Lung (tissue), 12 donors: ENCODE results near the gene HMOX1. TPM values are rescaled to one million over a fixed set of nuclear protein-coding genes. Genes with fewer than 3 reads are reported as not detected.

Experiments used
- ATAC-seq: fragments of 200-7000 bp; cut with Tn5 transposase; one replicate; pipeline ENCODE4 v1.9.1; 2020; ENCODE audit warnings: moderate number of reproducible peaks; ENCODE audit not compliant: insufficient read depth, low FRiP score
- DNase-seq, 3 donors: peaks; one replicate each; pipeline ENCODE4 v3.0.0-alpha.2; 2013 to 2017
- H3K27ac ChIP-seq, 2 donors: one replicate each; pipeline ENCODE4 v1.5.1; 2013; ENCODE audit warnings: mild to moderate bottlenecking in 2 of 2, moderate library complexity in 2 of 2, control low read depth in 1 of 2, inconsistent platforms in 1 of 2, low read depth in 1 of 2, low read length in 1 of 2
- H3K27me3 ChIP-seq, 3 donors: one replicate each; pipeline ENCODE4 v1.5.1; 2013; ENCODE audit warnings: low read length in 2 of 3; ENCODE audit not compliant: control insufficient read depth in 3 of 3, insufficient read depth in 3 of 3
- H3K36me3 ChIP-seq, 4 donors: one replicate each; pipeline ENCODE4 v1.5.1; 2013; ENCODE audit warnings: low read length in 4 of 4, mild to moderate bottlenecking in 1 of 4, moderate library complexity in 1 of 4; ENCODE audit not compliant: control insufficient read depth in 4 of 4, insufficient read depth in 4 of 4
- H3K4me1 ChIP-seq, 5 donors: one replicate each; pipeline ENCODE4 v1.5.1; 2013; ENCODE audit warnings: low read length in 5 of 5, mild to moderate bottlenecking in 2 of 5, moderate library complexity in 1 of 5; ENCODE audit not compliant: control insufficient read depth in 5 of 5, insufficient read depth in 5 of 5
- H3K4me3 ChIP-seq: one replicate; pipeline ENCODE4 v1.5.1; 2013; ENCODE audit warnings: mild to moderate bottlenecking, control low read depth, moderate library complexity
- H3K9ac ChIP-seq, 2 donors: one replicate each; pipeline ENCODE4 v1.5.1; 2013; ENCODE audit warnings: low read length in 2 of 2, control low read depth in 1 of 2; ENCODE audit not compliant: insufficient read depth in 1 of 2
- H3K9me3 ChIP-seq, 4 donors: one replicate each; pipeline ENCODE4 v1.5.1; 2013; ENCODE audit warnings: low read length in 3 of 4, mild to moderate bottlenecking in 1 of 4, moderate library complexity in 1 of 4; ENCODE audit not compliant: control insufficient read depth in 4 of 4, insufficient read depth in 3 of 4
- CTCF ChIP-seq: IDR thresholded peaks from 2 replicates; pipeline ENCODE4 v1.5.1; 2012; ENCODE audit warnings: mild to moderate bottlenecking; ENCODE audit errors: control extremely low read depth, extremely low read depth
- WGBS, 2 donors: extraction: QIAGEN DNeasy Blood & Tissue Kit; methylation state at CpG; one replicate each; pipeline ENCODE4 v1.1.7; 2013; 5-methylcytosine and 5-hydroxymethylcytosine counted together
- polyA plus RNA-seq, 2 donors: library from polyadenylated mRNA; stranded (reverse); fragments of 200-250 nt; gene quantifications; one replicate each; pipeline ENCODE4 v1.2.1, GENCODE V29; 2013
- total RNA-seq, 2 donors: library from RNA; depleted of rRNA in 1 of 2; stranded (reverse); fragments of >200 nt in 1 of 2; gene quantifications; one replicate each; pipeline ENCODE4 v1.2.1, GENCODE V29; 2014 to 2021
- donor health status: control.
- donor health status: control.
- donor health status: Bipolar disorder and iron deficiency.
- donor health status: healthy.
- donor health status: DM: yes; HTN: yes; CAD: no.

The HMOX1 gene
- total and polyA plus RNA-seq, 4 donors, result 59.9 to 930 (median 135) TPM

DNA sequence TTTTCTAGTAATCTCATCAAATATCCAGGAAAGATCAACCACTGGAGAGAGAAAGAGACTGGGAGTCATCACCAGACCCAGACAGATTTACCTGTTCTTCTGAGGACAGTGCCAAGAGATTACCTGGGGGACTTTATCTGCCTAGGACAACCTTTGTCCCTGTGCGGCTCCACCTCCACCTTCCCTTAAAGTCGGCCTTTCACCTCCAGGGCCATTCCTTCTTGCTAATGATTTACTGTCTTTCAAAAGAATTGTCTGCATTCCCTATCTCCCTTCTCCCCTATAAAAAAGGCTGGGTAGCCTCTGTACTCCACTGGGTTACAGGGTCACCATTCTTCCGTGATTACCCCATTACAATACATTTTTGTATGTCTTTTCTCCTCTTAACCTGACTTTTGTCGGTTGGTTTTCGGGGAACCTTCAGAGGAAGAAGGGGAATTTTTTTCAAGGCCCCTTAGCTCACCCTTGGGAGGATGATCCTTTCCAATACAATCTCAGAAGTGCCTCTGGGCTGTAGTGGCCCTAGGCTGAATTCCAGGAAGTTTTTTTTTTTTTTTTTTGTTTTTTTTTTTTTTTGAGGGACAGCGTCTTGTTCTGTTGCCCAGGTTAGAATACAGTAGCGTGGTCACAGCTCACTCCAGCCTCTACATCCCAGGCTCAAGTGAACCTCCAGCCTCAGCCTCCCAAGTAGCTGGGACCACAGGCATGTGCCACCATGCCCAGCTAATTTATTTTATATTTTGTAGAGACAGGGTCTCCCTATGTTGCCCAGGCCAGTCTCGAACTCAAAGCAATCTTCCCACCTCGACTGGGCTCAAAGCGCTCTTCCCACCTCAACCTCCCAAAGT is 1.5 kb upstream of the HMOX1 start:
- Histone ChIP-seq H3K4me3 (no peak overlapping the region), H3K27ac (no peak overlapping the region), H3K27me3 (no peaks in the 10 kb centered on the region), H3K9me3 (no peaks in the 10 kb centered on the region), H3K36me3 (peaks cover 0 to 4% (median 0%) of the 10 kb centered on the region in 4 donors), H3K9ac (no peak overlapping the region), H3K4me1 (peaks cover 0 to 32% (median 6%) of the 10 kb centered on the region in 5 donors)
- DNase-seq (no peak), ATAC-seq (no peak)
- TF ChIP-seq CTCF, result no peak
- WGBS, 2 donors, result 75 to 86% methylated on average over 10 of the region's 10 CpGs

- ATAC-seq (no peak), DNase-seq (no peak)
- Histone ChIP-seq H3K36me3 (peaks cover 0 to 4% (median 0%) of the 10 kb centered on the region in 4 donors), H3K9ac (no peak overlapping the region), H3K4me3 (no peak overlapping the region), H3K9me3 (no peaks in the 10 kb centered on the region), H3K4me1 (peaks cover 0 to 32% (median 6%) of the 10 kb centered on the region in 5 donors), H3K27me3 (no peaks in the 10 kb centered on the region), H3K27ac (no peak overlapping the region)
- no peak for TF ChIP-seq CTCF
- WGBS, 2 donors, result 88% methylated on average over 6 of the region's 6 CpGs
These were observed 883 bp upstream of the HMOX1 start for GRCh38 chr22:35380013-35380412.

DNA sequence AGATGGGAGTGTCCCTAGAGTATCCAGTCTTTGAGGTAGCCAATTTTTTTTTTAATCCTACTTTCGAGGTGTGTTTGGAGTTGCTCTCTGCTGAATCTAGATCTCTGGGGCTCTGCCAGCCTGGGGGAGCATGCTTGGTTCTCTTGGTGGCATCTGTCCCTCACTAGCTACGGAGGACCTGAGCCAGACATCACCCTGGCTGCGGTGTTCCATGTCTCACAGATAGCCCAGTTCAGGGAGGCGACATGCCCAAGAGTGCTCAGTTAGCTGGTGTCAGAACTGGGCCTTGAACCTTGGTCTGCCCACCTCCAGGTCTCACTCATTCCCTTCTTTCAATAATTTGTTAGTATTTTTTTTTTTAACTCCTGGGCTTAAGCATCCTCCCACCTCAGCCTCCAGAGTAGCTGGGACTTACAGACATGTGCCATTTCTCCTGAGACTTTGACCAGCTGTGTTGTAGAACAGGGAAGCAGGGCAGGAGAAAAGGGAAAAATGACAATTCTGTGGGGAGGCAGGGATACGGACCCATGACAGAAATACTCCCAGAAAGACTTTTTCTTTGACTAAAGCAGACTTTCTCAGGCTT is 621 bp downstream of the HMOX1 start:
- H3K9ac ChIP-seq, result peak overlapping the region; percentile 15 to 56
- peak overlapping the region in 1 of 2 donors; percentile 89 for H3K27ac ChIP-seq
- peaks cover 0 to 9% (median 0%) of the 10 kb centered on the region in 4 donors for H3K36me3 ChIP-seq
- no peak for DNase-seq
- ATAC-seq, result no peak
- WGBS, 2 donors, result 60 to 75% methylated on average over 5 of the region's 5 CpGs
- no peak for TF ChIP-seq CTCF
- no peaks in the 10 kb centered on the region for H3K9me3 ChIP-seq
- no peaks in the 10 kb centered on the region for H3K27me3 ChIP-seq
- peaks cover 0 to 24% (median 6%) of the 10 kb centered on the region in 5 donors for H3K4me1 ChIP-seq
- peak overlapping the region; percentile 62 for H3K4me3 ChIP-seq
